Hepatocyte (in vitro differentiated cells): ENCODE data around the gene NT5DC1.

ENCODE experiments used
- CTCF ChIP-seq: fragments of 200-600 bp; sonication (generic); IDR thresholded peaks from 2 replicates; pipeline ENCODE4 v1.5.1; 2016; ENCODE audit warnings: antibody characterized with exemption, mild to moderate bottlenecking; ENCODE audit not compliant: poor library complexity
- EZH2 ChIP-seq: fragments of 200-600 bp; sonication (generic); IDR thresholded peaks from 2 replicates; pipeline ENCODE4 v1.6.1; 2016; ENCODE audit warnings: antibody characterized with exemption, mild to moderate bottlenecking, borderline replicate concordance
- EZH2phosphoT487 ChIP-seq: fragments of 200-600 bp; sonication (generic); IDR thresholded peaks from one replicate; pipeline ENCODE4 v1.6.1; 2018; ENCODE audit warnings: antibody characterized with exemption, mild to moderate bottlenecking, low read depth, moderate library complexity; ENCODE audit not compliant: unreplicated experiment, severe bottlenecking

- no peak for TF ChIP-seq CTCF
- no peak for TF ChIP-seq EZH2
- TF ChIP-seq EZH2phosphoT487: no peak
These were observed 189.2 kb downstream of the NT5DC1 start for GRCh38 chr6:116289876-116290275.
